GM12891 (cell line): Measurements from ENCODE around the gene EXOSC2.

Experiments
- DNase-seq: peaks from one replicate; pipeline ENCODE4 v3.0.0; 2011; ENCODE audit warnings: low spot score; ENCODE audit not compliant: insufficient read length
- FAIRE-seq: peaks from 2 replicates; lab custom pipeline; 2011; peaks lifted over from hg19 to GRCh38; lab: Jason Lieb, UNC
- PAX5 ChIP-seq: IDR thresholded peaks from 2 replicates; pipeline ENCODE4 v1.6.1; 2011; ENCODE audit warnings: low read length, moderate library complexity, mild to moderate bottlenecking; ENCODE audit not compliant: insufficient read depth, severe bottlenecking
- POLR2A ChIP-seq: IDR thresholded peaks from 2 replicates; pipeline ENCODE4 v1.6.1; 2011; ENCODE audit warnings: low read depth, low read length, control low read depth
- POLR2AphosphoS5 ChIP-seq: IDR thresholded peaks from 2 replicates; pipeline ENCODE4 v1.6.1; 2011; ENCODE audit warnings: low read depth, low read length, control low read depth
- POU2F2 ChIP-seq: IDR thresholded peaks from 2 replicates; pipeline ENCODE4 v1.6.1; 2011; ENCODE audit warnings: low read depth, mild to moderate bottlenecking, control low read depth, low read length, moderate library complexity
- SPI1 ChIP-seq: IDR thresholded peaks from 2 replicates; pipeline ENCODE4 v1.6.1; 2011; ENCODE audit warnings: low read depth, low read length, control low read depth
- TAF1 ChIP-seq: IDR thresholded peaks from 2 replicates; pipeline ENCODE4 v1.6.1; 2011; ENCODE audit warnings: low read depth, low read length, control low read depth

EXOSC2 gene

DNA sequence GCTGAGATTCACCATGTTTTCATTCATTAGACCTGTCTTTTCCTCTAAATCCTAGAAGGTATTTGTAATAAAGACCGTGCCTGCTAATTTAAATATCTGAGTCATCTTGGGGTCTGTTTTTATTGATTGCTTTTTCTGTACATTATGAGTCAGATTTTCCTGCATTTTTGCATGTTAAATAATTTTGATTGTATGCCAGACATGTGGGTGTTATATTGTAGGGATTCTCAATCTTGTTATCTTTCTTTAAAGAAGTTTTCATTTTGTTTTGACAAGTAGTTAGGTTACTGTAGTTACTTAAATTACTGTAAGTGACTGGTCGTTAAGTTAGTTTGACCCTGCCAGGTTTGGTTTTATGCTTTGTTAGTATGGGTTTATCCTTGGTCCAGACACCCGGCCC, 35.1 kb downstream of the EXOSC2 start:
- no peak for DNase-seq
- TF ChIP-seq POU2F2: no peak
- no peak for TF ChIP-seq TAF1
- no peak for TF ChIP-seq POLR2AphosphoS5
- no peak for TF ChIP-seq PAX5
- no peak for TF ChIP-seq SPI1
- no peak for TF ChIP-seq POLR2A
- no peak for FAIRE-seq

- FAIRE-seq: no peak
- no peak for DNase-seq
- no peak for TF ChIP-seq TAF1
- no peak for TF ChIP-seq POLR2A
Observed at GRCh38 chr9:130729145-130729544, 35.6 kb downstream of the EXOSC2 start.

DNA sequence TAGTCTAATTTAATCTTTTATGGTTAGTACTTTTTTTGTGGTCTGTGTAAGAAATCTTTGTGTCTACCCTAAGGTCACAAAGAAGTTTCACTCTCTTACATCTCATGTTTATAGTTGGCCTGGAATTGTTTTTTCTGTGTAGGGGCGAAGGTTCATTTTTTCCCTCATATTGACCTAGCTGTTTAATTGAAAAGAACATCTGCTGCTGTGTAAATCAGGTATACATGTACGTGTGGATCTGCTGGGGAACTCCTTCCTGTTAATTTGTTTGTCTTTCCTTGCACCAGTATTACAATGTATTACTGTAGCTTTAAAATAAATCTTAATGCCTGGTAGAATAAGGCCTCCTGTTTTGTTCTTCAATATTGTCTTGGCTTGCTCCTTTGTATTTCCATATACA, 37.8 kb downstream of the EXOSC2 start:
- DNase-seq (no peak), FAIRE-seq (no peak)
- no peak for TF ChIP-seq TAF1
- TF ChIP-seq SPI1: no peak
- TF ChIP-seq POLR2A: no peak
- TF ChIP-seq POU2F2: no peak
- no peak for TF ChIP-seq PAX5
- no peak for TF ChIP-seq POLR2AphosphoS5

DNA sequence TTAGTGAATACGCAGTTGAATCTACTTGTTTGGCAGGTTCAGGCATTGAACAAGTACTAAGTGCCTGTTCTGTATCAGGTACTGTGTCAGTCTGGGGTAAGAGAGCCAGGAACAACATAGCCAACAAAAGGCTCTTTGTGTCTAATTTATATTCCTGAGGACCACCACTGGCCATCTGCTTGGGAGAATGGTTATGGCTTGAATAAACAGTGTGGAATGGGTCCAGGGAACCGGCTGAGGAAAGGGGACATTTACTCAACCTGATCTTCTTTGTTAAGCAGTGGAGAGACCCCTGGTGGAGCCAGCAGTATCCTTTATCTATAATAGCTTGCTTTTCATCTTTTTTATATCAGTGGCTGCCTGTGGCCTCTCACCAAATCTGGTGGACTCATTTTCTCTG, 38.6 kb downstream of the EXOSC2 start:
- FAIRE-seq (no peak), DNase-seq (no peak)
- TF ChIP-seq POLR2AphosphoS5 (no peak), SPI1 (no peak), PAX5 (no peak), POU2F2 (no peak), TAF1 (no peak), POLR2A (no peak)

GRCh38 chr9:130732793-130733221, 39.2 kb downstream of the EXOSC2 start:
- DNase-seq (no peak), FAIRE-seq (no peak)

DNA sequence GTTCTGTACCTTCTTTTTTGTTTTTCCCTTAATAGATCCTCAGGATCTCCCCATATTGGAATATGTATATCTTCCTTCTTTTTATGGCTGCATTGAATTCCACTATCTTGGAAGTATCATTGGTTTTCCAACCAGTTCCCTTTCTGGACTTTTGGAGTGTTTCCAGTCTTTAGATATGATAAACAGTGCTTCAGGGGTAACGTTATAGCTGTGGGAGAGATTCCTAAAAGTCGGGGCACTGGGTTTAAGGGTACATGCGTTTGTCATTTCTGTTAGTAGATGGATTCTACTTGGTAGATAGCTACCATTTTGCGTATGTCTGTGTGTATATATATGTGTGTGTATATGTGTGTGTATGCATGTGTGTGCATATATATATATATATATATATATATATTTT, 42.0 kb downstream of the EXOSC2 start:
- no peak for DNase-seq
- TF ChIP-seq PAX5 (no peak), POU2F2 (no peak), TAF1 (no peak), POLR2A (no peak), POLR2AphosphoS5 (no peak), SPI1 (no peak)
- no peak for FAIRE-seq

More at GRCh38 chr9:130732793-130733221, 39.2 kb downstream of the EXOSC2 start:
- TF ChIP-seq POU2F2 (no peak), TAF1 (no peak), POLR2AphosphoS5 (no peak), SPI1 (no peak), PAX5 (no peak), POLR2A (no peak)

DNA sequence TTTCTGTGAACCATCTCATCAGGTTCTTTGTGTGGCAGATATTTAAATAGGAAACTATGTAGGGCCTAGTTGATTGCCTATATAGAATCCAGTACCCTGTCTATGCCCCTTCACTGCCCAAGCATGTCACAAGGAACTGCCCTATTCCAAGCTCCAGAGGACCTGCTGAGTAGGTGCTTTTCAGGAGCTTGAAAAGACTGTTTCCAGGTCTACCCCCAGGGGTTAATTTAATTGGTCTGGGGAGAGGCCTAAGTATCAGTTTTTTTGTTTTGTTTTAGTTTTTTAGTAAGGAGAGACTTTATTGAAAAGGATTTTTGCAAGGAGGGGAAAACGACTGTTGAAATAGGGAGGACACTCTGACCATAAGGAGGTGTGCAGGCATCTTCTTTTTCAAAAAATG, 43.3 kb downstream of the EXOSC2 start:
- DNase-seq (no peak), FAIRE-seq (no peak)
- TF ChIP-seq PAX5 (no peak), POLR2A (no peak), POLR2AphosphoS5 (no peak), TAF1 (no peak), SPI1 (no peak), POU2F2 (no peak)

DNA sequence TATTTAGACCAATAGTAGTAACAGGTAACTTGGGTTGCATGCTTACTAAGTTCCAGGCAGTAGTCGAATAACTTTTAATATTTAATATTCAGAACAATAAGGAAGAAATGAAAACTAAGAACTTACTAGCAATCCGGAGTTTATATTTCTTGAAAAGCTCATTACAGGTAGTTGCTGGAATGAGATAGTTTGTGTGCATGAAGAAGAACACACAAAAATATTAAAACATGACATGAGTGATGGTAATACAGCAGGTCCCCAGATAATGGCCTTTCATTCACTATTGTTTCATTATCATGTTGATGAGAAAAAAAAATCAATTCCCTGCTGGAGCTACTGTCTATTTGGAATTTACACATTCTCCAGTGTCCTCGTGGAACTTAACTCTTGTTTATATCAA, 44.7 kb downstream of the EXOSC2 start:
- DNase-seq: no peak
- TF ChIP-seq PAX5 (no peak), POLR2A (no peak), TAF1 (no peak), POU2F2 (no peak), SPI1 (no peak), POLR2AphosphoS5 (no peak)
- FAIRE-seq: no peak

- FAIRE-seq (no peak), DNase-seq (no peak)
- TF ChIP-seq PAX5 (no peak), POU2F2 (no peak), SPI1 (no peak), TAF1 (no peak), POLR2AphosphoS5 (no peak)
Observed at GRCh38 chr9:130739081-130739480, 45.5 kb downstream of the EXOSC2 start.

DNA sequence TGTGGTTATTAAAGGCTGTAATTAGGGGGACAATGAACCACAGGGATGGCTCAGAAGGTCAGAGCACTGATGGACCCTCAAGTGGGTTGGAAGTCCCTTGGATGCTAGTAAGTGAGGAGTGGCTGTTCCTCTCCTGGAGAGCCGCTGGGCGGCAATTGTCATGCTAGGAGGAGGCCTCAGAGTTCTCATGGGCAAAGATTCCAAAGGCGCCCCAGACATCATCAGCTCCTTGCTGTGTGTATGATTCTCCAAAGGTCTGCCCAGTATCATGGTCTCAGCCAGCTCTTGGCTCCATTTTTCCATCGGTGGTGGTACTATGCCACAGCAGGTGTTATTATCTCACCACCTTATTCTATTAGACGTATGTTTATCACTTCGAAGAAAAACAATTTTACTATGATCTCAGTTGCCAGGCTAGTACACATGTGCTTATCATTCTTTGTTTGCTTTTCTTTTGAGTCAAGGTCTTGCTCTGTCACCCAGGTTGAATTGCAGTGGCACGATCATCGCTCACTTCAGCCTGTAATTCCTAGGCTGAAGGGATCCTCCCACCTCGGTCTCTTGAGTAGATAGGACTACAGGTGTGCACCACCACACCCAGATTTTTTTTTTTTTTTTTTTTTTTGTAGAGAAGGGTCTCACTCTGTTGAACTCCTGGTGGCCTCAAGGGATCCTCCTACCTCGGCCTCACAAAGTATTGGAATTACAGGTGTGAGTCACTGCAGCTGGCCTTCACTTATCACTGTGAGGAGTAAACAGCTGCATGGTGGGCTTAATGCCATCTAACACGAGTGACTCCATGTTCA, 46.8 kb downstream of the EXOSC2 start:
- FAIRE-seq (no peak), DNase-seq (no peak)

GRCh38 chr9:130741024-130741305, 47.4 kb downstream of the EXOSC2 start:
- TF ChIP-seq TAF1 (no peak), POLR2AphosphoS5 (no peak), POU2F2 (no peak), POLR2A (no peak), SPI1 (no peak), PAX5 (no peak)
- FAIRE-seq: no peak

More for the DNA sequence above, 46.8 kb downstream of the EXOSC2 start:
- TF ChIP-seq PAX5: no peak

More at GRCh38 chr9:130741024-130741305, 47.4 kb downstream of the EXOSC2 start:
- DNase-seq: no peak
